OCI-LY3 (cell line): ENCODE results near the gene MUC15.

Experiments
- H2AFZ ChIP-seq: fragments of 200-600, 300-600 bp; shearing (Covaris generic); 2 replicates; pipeline ENCODE4 v1.6.0; 2014; ENCODE audit warnings: antibody characterized with exemption, low read depth, low read length
- H3K27ac ChIP-seq: fragments of 200-600, 300-600 bp; sonication (generic); 2 replicates; pipeline ENCODE4 v1.5.1; 2014; ENCODE audit warnings: mild to moderate bottlenecking, low read length, moderate library complexity, mixed read lengths
- H3K27me3 ChIP-seq: fragments of 200-600, 300-600 bp; sonication (generic); 2 replicates; pipeline ENCODE4 v1.6.1; 2014; ENCODE audit warnings: low read depth, low read length, mixed read lengths
- H3K36me3 ChIP-seq: fragments of 200-600, 300-600 bp; sonication (generic); replicated peaks from 2 replicates; pipeline ENCODE3; 2014; ENCODE audit warnings: low read depth, low read length, mixed read lengths
- H3K4me1 ChIP-seq: fragments of 300-600, 200-600 bp; sonication (generic); 2 replicates; pipeline ENCODE4 v1.6.1; 2014; ENCODE audit warnings: low read length, mixed read lengths
- H3K4me2 ChIP-seq: fragments of 200-600, 300-600 bp; sonication (generic); 2 replicates; pipeline ENCODE4 v1.6.1; 2014; ENCODE audit warnings: low read length, mixed read lengths
- H3K4me3 ChIP-seq: fragments of 300-600, 200-600 bp; sonication (generic); 2 replicates; pipeline ENCODE4 v1.5.1; 2014; ENCODE audit warnings: antibody characterized with exemption, mild to moderate bottlenecking, low read length, moderate library complexity
- H3K79me2 ChIP-seq: fragments of 300-600, 200-600 bp; shearing (Covaris generic); 2 replicates; pipeline ENCODE4 v1.6.1; 2014; ENCODE audit warnings: mild to moderate bottlenecking, low read length, mixed read lengths
- H3K9ac ChIP-seq: fragments of 300-600, 200-600 bp; shearing (Covaris generic); 2 replicates; pipeline ENCODE4 v1.6.0; 2014; ENCODE audit warnings: mild to moderate bottlenecking, low read length, moderate library complexity
- H3K9me3 ChIP-seq: fragments of 200-600, 300-600 bp; shearing (Covaris generic); 2 replicates; pipeline ENCODE4 v1.6.1; 2014; ENCODE audit warnings: low read length, mixed read lengths; ENCODE audit not compliant: insufficient read depth
- H4K20me1 ChIP-seq: fragments of 200-600, 300-600 bp; sonication (generic); 2 replicates; pipeline ENCODE4 v1.6.1; 2016; ENCODE audit warnings: low read length, mixed read lengths; ENCODE audit not compliant: insufficient read depth
- CTCF ChIP-seq: fragments of 200-600, 300-600 bp; sonication (generic); IDR thresholded peaks from 2 replicates; pipeline ENCODE4 v1.5.1; 2014; ENCODE audit warnings: antibody characterized with exemption, low read length, low read depth
- EZH2phosphoT487 ChIP-seq: fragments of 200-600 bp; shearing (Covaris generic); IDR thresholded peaks from 2 replicates; pipeline ENCODE4 v1.6.1; 2018; ENCODE audit warnings: antibody characterized with exemption, mixed run types, low read depth

MUC15 gene

GRCh38 chr11:26519469-26519868 lies 52.6 kb downstream of the MUC15 start:
- Histone ChIP-seq H3K27ac (no peak overlapping the region), H3K4me1 (no peaks in the 10 kb centered on the region), H3K9me3 (no peaks in the 10 kb centered on the region), H3K36me3 (no peaks in the 10 kb centered on the region), H3K9ac (no peak overlapping the region), H3K4me3 (no peak overlapping the region), H3K4me2 (no peak overlapping the region), H3K79me2 (no peaks in the 10 kb centered on the region), H4K20me1 (no peaks in the 10 kb centered on the region), H2AFZ (no peak overlapping the region), H3K27me3 (no peaks in the 10 kb centered on the region)
- TF ChIP-seq CTCF (no peak), EZH2phosphoT487 (no peak)

- Histone ChIP-seq H3K4me2 (no peak overlapping the region), H3K36me3 (no peaks in the 10 kb centered on the region), H3K27me3 (no peaks in the 10 kb centered on the region), H4K20me1 (no peaks in the 10 kb centered on the region), H3K9me3 (no peaks in the 10 kb centered on the region), H3K27ac (no peak overlapping the region), H3K4me1 (no peaks in the 10 kb centered on the region), H3K4me3 (no peak overlapping the region), H3K9ac (no peak overlapping the region), H2AFZ (no peak overlapping the region), H3K79me2 (no peaks in the 10 kb centered on the region)
- TF ChIP-seq CTCF (no peak), EZH2phosphoT487 (no peak)
Observed at GRCh38 chr11:26512196-26512595, 59.9 kb downstream of the MUC15 start.

GRCh38 chr11:26510756-26511155 lies 61.3 kb downstream of the MUC15 start:
- Histone ChIP-seq H3K9me3 (no peaks in the 10 kb centered on the region), H4K20me1 (no peaks in the 10 kb centered on the region), H3K4me1 (no peaks in the 10 kb centered on the region), H2AFZ (no peak overlapping the region), H3K36me3 (no peaks in the 10 kb centered on the region), H3K9ac (no peak overlapping the region), H3K27ac (no peak overlapping the region), H3K4me3 (no peak overlapping the region), H3K27me3 (no peaks in the 10 kb centered on the region), H3K4me2 (no peak overlapping the region), H3K79me2 (no peaks in the 10 kb centered on the region)
- no peak for TF ChIP-seq CTCF
- no peak for TF ChIP-seq EZH2phosphoT487

GRCh38 chr11:26510164-26510563 lies 61.9 kb downstream of the MUC15 start:
- Histone ChIP-seq H3K9ac (no peak overlapping the region), H3K36me3 (no peaks in the 10 kb centered on the region), H3K27ac (no peak overlapping the region), H3K4me3 (no peak overlapping the region), H2AFZ (no peak overlapping the region), H4K20me1 (no peaks in the 10 kb centered on the region), H3K79me2 (no peaks in the 10 kb centered on the region), H3K9me3 (no peaks in the 10 kb centered on the region), H3K4me1 (no peaks in the 10 kb centered on the region), H3K27me3 (no peaks in the 10 kb centered on the region), H3K4me2 (no peak overlapping the region)
- TF ChIP-seq CTCF: no peak
- TF ChIP-seq EZH2phosphoT487: no peak
